Trophoblast cell (in vitro differentiated cells and primary cell): Measurements from ENCODE around the gene SMYD3.

Source experiments
- DNase-seq, 2 donors: peaks; one replicate each; pipeline ENCODE4 v3.0.0-alpha.2; 2016
- H2AFZ ChIP-seq: 2 replicates; pipeline ENCODE4 v1.6.1; 2013; ENCODE audit warnings: low read length, moderate library complexity, mild to moderate bottlenecking; ENCODE audit not compliant: insufficient read depth, poor library complexity
- H2AK5ac ChIP-seq: 2 replicates; pipeline ENCODE4 v1.6.1; 2013; ENCODE audit warnings: mild to moderate bottlenecking, low read length
- H2BK120ac ChIP-seq: 2 replicates; pipeline ENCODE4 v1.6.1; 2013; ENCODE audit warnings: low read length, mild to moderate bottlenecking, moderate library complexity; ENCODE audit not compliant: insufficient read depth, poor library complexity
- H2BK12ac ChIP-seq: 2 replicates; pipeline ENCODE4 v1.6.1; 2013; ENCODE audit warnings: mild to moderate bottlenecking, low read length, moderate library complexity
- H2BK5ac ChIP-seq: 2 replicates; pipeline ENCODE4 v1.6.1; 2013; ENCODE audit warnings: low read length, low read depth, moderate library complexity, mild to moderate bottlenecking; ENCODE audit not compliant: poor library complexity
- H3K14ac ChIP-seq: 2 replicates; pipeline ENCODE4 v1.6.1; 2013; ENCODE audit warnings: mild to moderate bottlenecking, low read length
- H3K18ac ChIP-seq: 2 replicates; pipeline ENCODE4 v1.6.1; 2013; ENCODE audit warnings: mild to moderate bottlenecking, low read length
- H3K23ac ChIP-seq: 2 replicates; pipeline ENCODE4 v1.6.1; 2013; ENCODE audit warnings: low read length
- H3K27ac ChIP-seq: 2 replicates; pipeline ENCODE4 v1.5.1; 2013; ENCODE audit warnings: low read depth, mild to moderate bottlenecking, inconsistent platforms, low read length, moderate library complexity
- H3K27me3 ChIP-seq: 2 replicates; pipeline ENCODE4 v1.6.1; 2013; ENCODE audit warnings: inconsistent platforms, mild to moderate bottlenecking, low read length, moderate library complexity; ENCODE audit not compliant: insufficient read depth
- H3K36me3 ChIP-seq, 2 experiments: 1 replicate in 1 of 2; 2 replicates in 1 of 2; pipeline ENCODE4 v1.6.1; 2013; ENCODE audit warnings: low read length in 2 of 2, mild to moderate bottlenecking in 2 of 2, moderate library complexity in 1 of 2; ENCODE audit not compliant: insufficient read depth in 2 of 2, control insufficient read depth in 1 of 2
- H3K4ac ChIP-seq: 2 replicates; pipeline ENCODE4 v1.6.1; 2013; ENCODE audit warnings: low read depth, mild to moderate bottlenecking, low read length, moderate library complexity
- H3K4me1 ChIP-seq, 2 experiments: 1 replicate in 1 of 2; 2 replicates in 1 of 2; pipeline ENCODE4 v1.6.1; 2013; ENCODE audit warnings: low read length in 2 of 2, mild to moderate bottlenecking in 2 of 2, moderate library complexity in 1 of 2; ENCODE audit not compliant: insufficient read depth in 2 of 2, control insufficient read depth in 1 of 2
- H3K4me2 ChIP-seq: 2 replicates; pipeline ENCODE4 v1.6.1; 2013; ENCODE audit warnings: inconsistent platforms, mild to moderate bottlenecking, low read length, moderate library complexity
- H3K4me3 ChIP-seq: 2 replicates; pipeline ENCODE4 v1.5.1; 2013; ENCODE audit warnings: mild to moderate bottlenecking, low read depth, low read length, inconsistent platforms
- H3K79me1 ChIP-seq: one replicate; pipeline ENCODE4 v1.6.1; 2013; ENCODE audit warnings: low read length
- H3K79me2 ChIP-seq: 2 replicates; pipeline ENCODE4 v1.6.1; 2013; ENCODE audit warnings: low read length, mild to moderate bottlenecking; ENCODE audit not compliant: control insufficient read depth, insufficient read depth, poor library complexity
- H3K9ac ChIP-seq: 2 replicates; pipeline ENCODE4 v1.6.1; 2013; ENCODE audit warnings: mild to moderate bottlenecking, low read length
- H3K9me3 ChIP-seq: 2 replicates; pipeline ENCODE4 v1.6.1; 2013; ENCODE audit warnings: low read depth, mild to moderate bottlenecking, control low read depth, inconsistent platforms, low read length; ENCODE audit not compliant: insufficient read depth
- H4K12ac ChIP-seq: 2 replicates; pipeline ENCODE4 v1.6.1; 2013; ENCODE audit warnings: low read depth, mild to moderate bottlenecking, low read length, moderate library complexity
- H4K8ac ChIP-seq: 2 replicates; pipeline ENCODE4 v1.6.1; 2013; ENCODE audit warnings: low read depth, mild to moderate bottlenecking, low read length, moderate library complexity
- H4K91ac ChIP-seq: one replicate; pipeline ENCODE4 v1.6.1; 2013; ENCODE audit warnings: low read depth, mild to moderate bottlenecking, low read length, moderate library complexity
- WGBS: extraction: QIAGEN DNeasy Blood & Tissue Kit; methylation state at CpG from one replicate; pipeline ENCODE4 v1.1.7; 2013; ENCODE audit warnings: missing lambda C conversion rate; ENCODE audit not compliant: insufficient read length, insufficient coverage; ENCODE audit errors: extremely low coverage; 5-methylcytosine and 5-hydroxymethylcytosine counted together

Gene SMYD3

DNA sequence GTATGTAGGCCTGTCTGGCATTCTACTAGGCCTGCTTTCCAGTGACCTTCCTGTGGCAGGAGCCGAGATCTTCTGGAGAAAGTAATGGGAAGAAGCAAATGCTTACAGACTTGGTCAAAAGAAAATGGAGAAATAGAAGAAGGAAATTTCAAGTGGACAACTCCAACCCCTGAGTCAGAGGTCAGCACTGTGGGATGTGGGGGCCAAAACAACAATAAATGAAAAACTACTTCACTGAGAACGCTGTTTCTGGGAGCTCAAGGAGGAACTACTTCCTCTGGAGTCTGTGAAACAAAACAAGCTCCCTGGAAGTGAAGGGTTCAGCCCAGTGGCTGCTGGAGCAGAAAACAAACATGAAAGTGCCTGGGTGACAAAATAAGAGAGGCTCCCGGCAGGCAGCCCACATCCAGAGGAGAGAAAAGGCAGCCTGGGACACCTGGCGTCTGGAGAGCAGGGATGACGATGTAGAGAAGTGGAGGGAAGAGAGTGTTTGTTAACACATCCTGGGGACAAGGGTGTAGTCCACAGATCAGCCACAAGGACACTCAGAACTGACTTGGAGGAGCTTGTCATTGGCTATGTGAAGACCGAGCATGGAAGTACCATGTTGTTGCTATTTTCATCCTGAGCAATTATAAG lies 355.2 kb downstream of the SMYD3 start:
- Histone ChIP-seq H4K8ac (no peak overlapping the region), H3K27me3 (no peaks in the 10 kb centered on the region), H3K14ac (no peak overlapping the region), H3K23ac (no peak overlapping the region), H3K79me2 (no peaks in the 10 kb centered on the region), H3K27ac (peak overlapping the region; percentile 26), H3K9ac (no peak overlapping the region), H3K4me2 (no peak overlapping the region), H2BK12ac (no peak overlapping the region), H3K4me3 (no peak overlapping the region), H3K36me3 (no peaks in the 10 kb centered on the region), H2AK5ac (no peak overlapping the region), H4K91ac (no peak overlapping the region), H2BK120ac (no peak overlapping the region), H3K4ac (no peak overlapping the region), H3K18ac (no peak overlapping the region), H2BK5ac (no peak overlapping the region), H3K79me1 (no peaks in the 10 kb centered on the region), H4K12ac (no peak overlapping the region), H2AFZ (no peak overlapping the region), H3K4me1 (peaks cover under 1 to 7% of the 10 kb centered on the region in 2 experiments), H3K9me3 (no peaks in the 10 kb centered on the region)
- peak in 1 of 2 donors; percentile 29 for DNase-seq
- WGBS = no CpG with 5 or more reads among the region's 6 CpGs

DNA sequence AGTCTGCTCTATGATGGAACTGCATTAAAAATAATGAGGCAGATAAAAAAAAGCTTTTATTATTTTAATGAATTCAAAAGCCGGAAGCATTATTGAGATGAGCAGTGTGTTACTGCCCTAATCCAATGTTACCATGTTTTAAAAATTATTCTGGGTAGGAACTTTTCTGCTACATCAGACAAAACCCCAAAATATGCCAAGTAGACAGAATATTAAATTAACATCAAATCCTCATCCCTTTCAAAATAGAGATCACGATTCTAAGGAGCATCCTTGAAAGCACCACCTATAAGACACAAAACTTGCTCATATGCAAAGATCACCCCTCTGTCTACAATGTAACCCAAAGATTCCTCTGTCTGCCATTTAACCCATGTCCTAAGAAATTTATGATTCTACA lies 357.5 kb downstream of the SMYD3 start:
- no peak for DNase-seq
- Histone ChIP-seq H3K27ac (no peak overlapping the region), H3K79me1 (no peaks in the 10 kb centered on the region), H2BK120ac (no peak overlapping the region), H3K18ac (no peak overlapping the region), H3K23ac (no peak overlapping the region), H3K4me2 (no peak overlapping the region), H4K12ac (no peak overlapping the region), H4K91ac (no peak overlapping the region), H3K79me2 (no peaks in the 10 kb centered on the region), H4K8ac (no peak overlapping the region), H3K9me3 (no peaks in the 10 kb centered on the region), H3K36me3 (no peaks in the 10 kb centered on the region), H3K4me3 (no peak overlapping the region), H3K27me3 (no peaks in the 10 kb centered on the region), H3K4me1 (peaks cover 0 to 4% of the 10 kb centered on the region in 2 experiments), H2AK5ac (no peak overlapping the region), H3K9ac (no peak overlapping the region), H3K14ac (no peak overlapping the region), H2AFZ (no peak overlapping the region), H3K4ac (no peak overlapping the region), H2BK5ac (no peak overlapping the region), H2BK12ac (no peak overlapping the region)
- no CpG with 5 or more reads among the region's 2 CpGs for WGBS

DNA sequence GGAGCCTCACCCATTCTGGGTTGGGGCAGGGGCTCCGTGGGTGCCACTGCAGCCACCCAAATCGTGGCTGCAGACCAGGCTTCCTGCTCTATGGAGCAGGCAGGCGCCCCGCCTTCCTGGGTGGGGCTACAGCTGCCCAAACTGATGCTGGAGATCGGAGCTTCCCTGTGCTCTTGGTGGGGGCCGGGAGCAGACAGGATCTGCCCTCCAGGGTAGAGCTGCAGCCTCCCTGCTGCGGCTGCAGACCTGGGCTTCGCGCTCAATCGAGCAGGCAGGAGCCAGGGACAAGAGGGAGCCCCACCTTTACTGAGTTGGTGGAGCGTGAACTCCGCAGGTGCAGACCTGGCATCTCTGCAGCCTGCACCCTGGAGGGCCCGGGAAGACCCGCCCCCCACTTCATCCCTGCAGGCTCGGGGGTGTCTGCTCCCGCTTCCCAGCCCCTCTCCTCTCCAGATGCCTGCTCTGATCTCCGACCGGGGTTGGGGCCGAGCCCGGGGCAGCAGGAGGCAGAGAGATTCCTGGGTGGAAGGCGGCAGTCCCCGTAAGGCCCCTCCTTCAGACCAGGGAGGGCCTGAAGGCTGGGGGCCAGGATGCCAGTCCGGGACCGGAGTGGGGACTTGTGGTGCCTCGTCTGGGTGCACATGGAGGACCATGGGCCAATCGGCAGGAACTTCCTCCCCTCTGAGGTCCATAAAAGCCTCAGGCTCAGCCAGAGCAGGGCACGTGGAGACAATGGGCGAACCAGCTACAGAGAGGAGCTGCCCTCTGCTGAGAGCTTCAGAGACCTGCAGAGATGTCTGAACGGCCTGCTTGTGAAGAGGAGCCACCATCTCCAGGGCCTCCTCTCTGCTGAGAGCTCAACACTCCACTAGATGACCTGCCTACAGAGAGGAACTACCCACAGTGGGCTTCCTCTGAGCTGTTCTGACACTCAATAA lies 359.3 kb downstream of the SMYD3 start:
- Histone ChIP-seq H3K79me1 (no peaks in the 10 kb centered on the region), H3K18ac (no peak overlapping the region), H3K27ac (no peak overlapping the region), H3K4ac (no peak overlapping the region), H3K36me3 (no peaks in the 10 kb centered on the region), H3K9me3 (no peaks in the 10 kb centered on the region), H3K4me1 (peaks cover 0 to 4% of the 10 kb centered on the region in 2 experiments), H3K9ac (no peak overlapping the region), H4K91ac (no peak overlapping the region), H2BK12ac (peak overlapping the region; percentile 17), H2AFZ (no peak overlapping the region), H4K12ac (no peak overlapping the region), H3K4me3 (no peak overlapping the region), H3K27me3 (no peaks in the 10 kb centered on the region), H3K4me2 (no peak overlapping the region), H2AK5ac (no peak overlapping the region), H2BK5ac (no peak overlapping the region), H4K8ac (no peak overlapping the region), H3K79me2 (no peaks in the 10 kb centered on the region), H3K14ac (no peak overlapping the region), H2BK120ac (no peak overlapping the region), H3K23ac (no peak overlapping the region)
- no CpG with 5 or more reads among the region's 29 CpGs for WGBS
- DNase-seq = no peak

DNA sequence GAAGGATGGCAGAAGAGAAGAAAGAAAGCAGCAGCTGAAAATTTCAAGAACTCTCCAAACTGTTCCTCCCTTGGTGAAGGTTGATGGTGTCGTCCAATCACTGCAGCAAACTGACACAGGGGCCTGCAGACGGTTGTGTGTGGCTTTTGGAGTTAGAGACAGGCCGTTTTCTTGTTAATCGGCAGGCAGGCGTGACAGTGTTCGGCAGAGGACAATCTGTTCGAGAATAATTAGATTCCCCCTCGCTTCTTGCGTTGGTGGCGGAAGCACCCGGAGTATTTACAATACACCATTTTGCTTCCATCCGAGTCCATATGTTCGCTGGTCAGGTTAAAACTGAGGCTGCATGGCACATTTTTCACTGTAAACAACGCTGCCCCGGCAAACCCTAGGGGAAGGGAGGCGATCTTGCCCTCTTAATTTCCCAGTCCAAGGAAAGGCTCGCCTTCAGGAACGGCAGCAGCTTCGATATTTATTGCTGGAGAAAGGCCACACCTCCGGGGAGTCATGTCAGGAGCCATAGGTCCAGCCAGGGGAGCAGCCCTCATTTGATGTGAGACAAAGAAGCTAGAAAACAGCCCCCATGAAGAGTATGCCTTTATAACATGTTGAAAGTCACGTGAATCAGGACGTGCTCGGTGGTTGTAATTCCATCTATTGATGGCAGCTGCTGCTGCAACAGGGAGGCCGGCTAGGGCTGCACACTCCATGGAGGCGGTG lies 360.1 kb downstream of the SMYD3 start:
- Histone ChIP-seq H2BK5ac (no peak overlapping the region), H3K14ac (no peak overlapping the region), H2AK5ac (no peak overlapping the region), H3K79me1 (no peaks in the 10 kb centered on the region), H3K9ac (no peak overlapping the region), H2AFZ (no peak overlapping the region), H3K23ac (no peak overlapping the region), H2BK120ac (no peak overlapping the region), H3K36me3 (no peaks in the 10 kb centered on the region), H3K9me3 (no peaks in the 10 kb centered on the region), H3K27ac (no peak overlapping the region), H4K8ac (no peak overlapping the region), H3K27me3 (no peaks in the 10 kb centered on the region), H3K79me2 (no peaks in the 10 kb centered on the region), H3K4me2 (no peak overlapping the region), H4K91ac (no peak overlapping the region), H2BK12ac (no peak overlapping the region), H3K4me3 (no peak overlapping the region), H3K18ac (no peak overlapping the region), H3K4me1 (peaks cover 0 to under 1% of the 10 kb centered on the region in 2 experiments), H3K4ac (no peak overlapping the region), H4K12ac (no peak overlapping the region)
- WGBS = no CpG with 5 or more reads among the region's 25 CpGs
- DNase-seq = no peak
